GM19468 (cell line): ENCODE results near the gene TOX3.

ENCODE experiments used
- ATAC-seq: cut with Tn5 transposase; IDR thresholded peaks from one replicate; pipeline ENCODE4 v1.9.1; 2021; ENCODE audit warnings: mild to moderate bottlenecking, moderate library complexity, moderate number of reproducible peaks; ENCODE audit not compliant: unreplicated experiment; ENCODE audit errors: extremely low read depth

Gene TOX3

GRCh38 chr16:52540910-52541309, 6.0 kb downstream of the TOX3 start:
- no peak for ATAC-seq

GRCh38 chr16:52539191-52539590, 7.8 kb downstream of the TOX3 start:
- ATAC-seq = no peak

GRCh38 chr16:52538511-52538910, 8.4 kb downstream of the TOX3 start:
- ATAC-seq = no peak

DNA sequence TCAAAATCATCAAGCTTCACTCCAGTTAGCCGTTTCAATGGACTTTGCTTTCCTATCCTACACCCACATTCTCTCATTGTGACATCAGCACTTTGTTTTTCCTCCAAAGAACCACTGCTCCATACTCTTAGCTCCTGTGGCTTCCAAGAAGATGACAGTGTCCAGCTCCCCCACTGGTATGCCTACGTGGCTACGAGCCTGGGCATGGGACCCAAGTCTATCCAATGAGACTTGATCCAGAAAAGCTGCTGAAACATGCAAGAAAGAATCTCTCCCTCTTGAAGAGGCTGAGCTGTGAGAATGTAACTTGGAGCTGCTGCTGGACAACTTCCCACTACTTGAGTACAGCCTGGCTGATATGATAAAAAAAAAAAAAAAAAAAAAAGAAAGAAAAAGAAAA, 9.4 kb downstream of the TOX3 start:
- ATAC-seq = no peak

GRCh38 chr16:52535076-52535475, 11.9 kb downstream of the TOX3 start:
- ATAC-seq = no peak

GRCh38 chr16:52533296-52533695, 13.6 kb downstream of the TOX3 start:
- no peak for ATAC-seq

DNA sequence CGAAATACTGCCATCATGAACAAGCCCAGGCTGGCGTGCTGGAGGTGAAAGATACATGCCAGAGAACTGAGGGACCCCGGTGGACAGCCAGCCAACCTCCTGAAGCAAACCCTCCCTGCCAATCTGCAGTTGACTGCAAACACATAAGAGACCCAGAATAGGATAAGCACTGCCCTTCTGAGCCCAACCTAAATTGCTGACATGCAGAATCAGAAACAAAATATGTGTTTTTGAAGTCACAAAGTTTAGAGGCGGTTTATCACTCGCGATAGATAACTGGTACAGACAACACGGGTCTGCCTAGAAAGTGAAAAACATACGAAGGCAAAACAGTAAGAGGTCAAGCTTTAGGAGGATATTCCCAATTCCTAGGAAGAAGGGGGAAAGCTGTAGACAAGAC, 14.6 kb downstream of the TOX3 start:
- ATAC-seq = no peak

DNA sequence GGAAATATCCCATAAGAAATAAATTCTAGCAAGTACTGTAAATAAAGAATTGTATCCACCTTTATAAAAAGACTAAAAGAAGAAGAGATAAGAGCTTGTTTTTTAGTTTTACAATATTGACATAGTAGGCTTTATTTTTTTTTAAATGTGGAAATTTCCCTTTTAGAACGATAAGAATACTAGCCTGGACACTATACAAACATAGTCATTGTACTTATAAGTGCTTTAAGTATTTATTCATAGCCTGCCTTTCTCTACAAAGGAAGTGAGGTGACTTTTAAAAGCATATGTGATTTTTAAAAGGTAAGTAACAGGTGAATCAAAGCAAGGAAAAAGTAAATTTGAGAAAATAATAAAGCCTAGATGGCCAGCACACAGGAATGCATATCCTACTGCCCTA, 17.7 kb downstream of the TOX3 start:
- no peak for ATAC-seq

DNA sequence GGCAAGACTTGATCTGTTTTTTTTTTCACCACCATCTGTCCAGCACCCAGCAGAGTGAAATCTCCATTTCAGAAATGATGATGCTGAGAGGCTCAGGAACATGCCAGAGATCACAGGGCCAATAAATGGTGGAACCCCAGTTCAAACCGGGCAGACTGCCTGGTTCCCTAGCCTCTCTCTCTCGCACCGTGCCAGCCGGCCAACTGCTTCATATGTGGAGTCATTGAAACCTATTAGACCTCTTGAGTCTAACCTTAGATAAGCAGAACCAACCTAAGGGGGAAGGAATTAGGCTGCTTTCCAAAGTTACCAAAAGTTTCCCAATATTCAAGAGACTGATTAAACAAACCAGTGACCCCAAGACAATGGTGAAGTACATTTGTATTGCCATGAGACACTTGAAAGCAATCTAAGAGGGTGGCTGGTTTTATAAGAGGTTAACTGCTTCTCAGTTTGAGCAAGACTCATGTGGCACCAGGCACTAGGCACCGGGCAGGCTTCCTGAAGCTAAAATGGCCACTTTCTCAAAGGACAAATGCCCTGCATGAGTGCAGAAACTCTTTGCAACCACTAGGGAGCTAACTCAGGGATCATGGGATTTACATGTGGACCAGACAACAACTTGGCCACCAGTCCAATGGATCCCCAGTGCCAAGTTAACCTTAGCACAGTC, 18.4 kb downstream of the TOX3 start:
- no peak for ATAC-seq

DNA sequence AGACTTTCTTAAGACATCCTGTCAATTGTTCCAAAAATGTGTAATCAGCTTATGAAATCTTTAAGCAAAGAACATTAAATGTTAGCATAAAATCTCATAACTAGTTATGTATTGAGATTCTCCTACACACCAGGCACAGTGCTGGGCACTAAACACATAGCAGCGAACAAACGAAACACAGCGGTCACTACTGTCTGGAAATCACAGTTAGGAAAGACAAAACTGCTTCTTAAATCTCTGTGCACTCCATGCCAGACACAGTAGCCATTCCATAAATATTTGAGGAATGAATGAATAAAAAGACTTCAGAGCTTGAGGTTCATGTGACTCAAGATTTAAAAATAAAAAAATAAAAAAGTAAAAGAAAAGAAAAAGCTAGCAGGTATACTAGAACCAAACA, 20.1 kb downstream of the TOX3 start:
- no peak for ATAC-seq

GRCh38 chr16:52526116-52526828, 20.7 kb downstream of the TOX3 start:
- ATAC-seq = no peak

DNA sequence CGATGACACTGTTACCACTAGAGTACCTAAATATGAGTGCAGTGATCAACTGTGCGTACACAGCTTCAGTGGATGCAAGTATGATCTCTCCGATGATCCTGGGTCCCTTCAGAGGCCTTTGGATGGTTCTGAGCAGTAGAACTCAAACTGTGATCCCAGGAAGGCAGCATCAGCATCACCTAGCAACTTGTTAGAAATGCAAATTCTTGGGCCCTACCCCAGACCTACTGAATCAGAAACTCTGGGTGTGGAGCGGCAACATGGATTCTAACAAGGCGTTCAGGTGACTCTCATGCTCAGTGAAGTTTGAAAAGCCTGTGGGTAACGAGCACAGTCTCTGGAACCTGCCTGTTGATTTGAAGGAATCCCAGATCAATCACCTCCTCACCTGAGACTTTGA, 25.4 kb downstream of the TOX3 start:
- no peak for ATAC-seq

GRCh38 chr16:52518884-52519283, 28.1 kb downstream of the TOX3 start:
- ATAC-seq = no peak

DNA sequence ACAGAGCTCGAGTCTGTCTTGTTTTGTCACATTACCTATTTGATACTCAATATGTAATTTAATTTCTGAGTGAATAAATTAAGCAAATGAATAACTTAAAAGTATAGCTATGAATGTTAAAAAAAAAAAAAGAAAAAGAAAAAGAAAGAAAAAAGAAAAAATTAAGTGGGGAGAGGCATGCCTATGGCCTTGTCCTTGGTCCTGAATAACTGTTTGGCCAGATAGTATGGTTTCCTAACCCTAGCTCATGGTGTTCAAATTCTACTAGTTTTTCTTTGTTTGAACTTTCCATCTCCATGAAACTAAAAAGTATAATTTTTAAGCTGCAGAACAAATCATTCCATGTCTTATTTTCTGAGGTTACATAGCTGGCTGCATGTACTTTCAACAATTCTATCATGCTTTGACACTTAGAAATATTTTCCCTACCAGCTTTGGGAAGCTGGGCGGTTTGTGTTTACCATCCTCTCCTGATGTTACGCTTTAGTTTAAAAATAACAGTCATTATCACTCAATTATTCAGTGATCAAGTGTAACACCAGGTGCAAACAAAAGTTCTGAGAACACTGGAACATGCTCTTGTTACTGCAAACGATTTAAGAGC, 31.8 kb downstream of the TOX3 start:
- no peak for ATAC-seq

DNA sequence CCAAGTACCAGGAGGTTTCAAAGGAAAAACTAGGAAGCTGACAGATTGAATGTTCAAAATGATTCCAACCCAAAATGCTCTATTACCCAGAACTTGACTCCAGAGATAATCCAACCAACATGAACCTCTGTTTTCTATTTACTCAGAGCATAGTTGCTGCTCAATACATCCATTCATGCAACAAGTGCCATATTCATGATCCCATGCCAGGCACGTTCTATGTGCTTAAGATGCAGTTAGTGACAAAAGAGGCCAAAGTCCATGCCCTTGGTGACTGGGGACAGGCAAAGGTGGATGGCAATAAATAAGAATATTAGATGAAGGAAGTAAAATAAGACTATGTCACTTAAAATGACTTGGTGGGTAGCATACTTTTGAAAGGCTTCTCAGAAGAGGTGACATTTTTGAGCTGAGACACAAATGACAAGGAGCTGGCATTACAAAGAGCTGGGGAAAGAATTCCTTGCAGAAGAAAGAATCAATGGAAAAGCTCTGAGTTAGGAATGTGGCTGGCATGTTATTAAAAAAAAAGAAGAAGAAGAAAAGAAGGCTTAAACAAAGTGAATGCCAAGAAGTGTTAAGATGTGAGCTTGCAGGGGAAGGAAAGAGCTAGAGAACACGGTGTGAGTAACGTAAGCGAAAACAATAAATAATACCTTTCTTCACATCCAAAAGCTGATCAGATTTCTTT, 34.5 kb downstream of the TOX3 start:
- ATAC-seq = no peak

DNA sequence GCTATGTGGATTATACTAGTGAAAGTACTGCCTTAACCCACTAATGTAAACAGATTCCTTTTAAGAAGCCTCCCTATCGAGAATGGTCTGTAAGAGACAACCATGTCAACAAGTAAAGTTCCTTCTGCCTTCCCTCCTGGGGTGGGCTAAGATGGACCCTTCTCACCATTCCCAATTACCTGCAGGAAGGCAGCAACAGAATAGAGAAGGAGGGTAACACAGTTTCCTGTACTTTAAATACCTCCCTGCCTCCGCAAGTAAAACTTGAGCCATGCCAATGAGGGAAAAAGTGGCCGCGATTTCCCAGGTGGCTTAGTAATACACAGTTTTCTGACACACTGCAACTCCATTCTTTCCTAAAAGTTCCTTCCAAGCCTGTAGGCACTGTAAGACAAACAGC, 45.2 kb downstream of the TOX3 start:
- no peak for ATAC-seq

- ATAC-seq = no peak
Measured at GRCh38 chr16:52500963-52501362, 46.0 kb downstream of the TOX3 start.

GRCh38 chr16:52499060-52499440, 47.9 kb downstream of the TOX3 start:
- no peak for ATAC-seq

GRCh38 chr16:52498328-52499059, 48.4 kb downstream of the TOX3 start:
- ATAC-seq = no peak

DNA sequence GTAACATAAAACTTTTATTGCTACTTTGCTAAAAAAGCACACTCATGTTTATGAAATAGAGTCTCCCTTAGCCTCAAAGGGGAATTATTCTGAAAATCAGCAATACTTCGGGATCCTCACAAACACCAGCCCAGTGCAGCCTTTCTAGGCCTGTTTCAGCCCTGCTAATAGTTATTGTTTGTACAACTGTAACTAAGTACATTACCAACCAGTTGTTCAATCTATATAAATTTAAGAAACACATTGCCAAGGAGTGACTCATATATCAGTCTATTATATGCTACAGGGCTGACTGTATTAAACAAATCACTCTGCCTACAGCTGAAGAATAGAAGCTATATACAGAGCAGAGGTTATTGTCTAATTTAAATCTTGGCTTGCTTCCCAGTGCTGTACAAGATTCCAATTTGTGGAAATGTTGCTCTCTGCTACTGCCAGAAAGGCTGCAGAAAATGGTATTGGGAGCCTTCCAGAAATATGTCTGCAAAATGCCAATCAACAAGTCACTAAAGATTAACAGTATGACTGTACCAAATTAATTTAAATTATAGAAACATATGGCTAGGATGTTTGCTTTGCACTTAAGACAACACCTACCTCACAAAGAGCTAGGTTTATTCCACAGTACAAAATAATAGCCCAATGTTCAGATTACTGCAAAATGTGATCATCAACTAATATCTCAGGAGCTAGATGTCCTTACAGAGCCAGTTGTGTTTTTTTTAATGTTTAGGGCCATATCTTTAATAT, 49.7 kb downstream of the TOX3 start:
- no peak for ATAC-seq
